ENCODE measurements around the gene HOXD13.

The HOXD13 gene

GRCh38 chr2:176076796-176077195 is 15.7 kb upstream of the HOXD13 start:
- Histone ChIP-seq H3K27me3 (ENCODE audit: low read length) (no peaks in the 10 kb centered on the region), H2AFZ (ENCODE audit: low read depth, low read length, severe bottlenecking) (no peak overlapping the region), H3K79me2 (ENCODE audit: insufficient read depth, low read length) (no peaks in the 10 kb centered on the region), H3K4me2 (ENCODE audit: low read depth, low read length, poor library complexity, severe bottlenecking) (no peak overlapping the region), H3K9me3 (ENCODE audit: insufficient read depth, low read length) (no peaks in the 10 kb centered on the region), H3K9me2 (replicated peaks; ENCODE audit: insufficient read depth, low read length) (no peaks in the 10 kb centered on the region), H3F3A (ENCODE audit: insufficient read depth) (no peaks in the 10 kb centered on the region), H3K4me3 (ENCODE audit: insufficient read depth, low read length, poor library complexity, severe bottlenecking) (no peak overlapping the region), H3K9ac (ENCODE audit: low read length) (no peak overlapping the region), H3K27ac (ENCODE audit: low read depth, low read length) (no peak overlapping the region), H3K36me3 (ENCODE audit: low read length) (no peaks in the 10 kb centered on the region), H4K20me1 (ENCODE audit: low read depth, low read length) (no peaks in the 10 kb centered on the region)
- TF ChIP-seq CTCF (IDR thresholded peaks at IDR 0.05; ENCODE audit: insufficient read depth, low read length, poor library complexity, severe bottlenecking) (no peak), EZH2phosphoT487 (conservative IDR thresholded peaks at IDR 0.05; ENCODE audit: low read length) (no peak)

- no peaks in the 10 kb centered on the region for H4K20me1 ChIP-seq (ENCODE audit: low read depth, low read length)
- H3K27me3 ChIP-seq (ENCODE audit: low read length) = no peaks in the 10 kb centered on the region
- H3K9me3 ChIP-seq (ENCODE audit: insufficient read depth, low read length) = no peaks in the 10 kb centered on the region
- no peak overlapping the region for H3K4me3 ChIP-seq (ENCODE audit: insufficient read depth, low read length, poor library complexity, severe bottlenecking)
- no peaks in the 10 kb centered on the region for H3F3A ChIP-seq (ENCODE audit: insufficient read depth)
- TF ChIP-seq EZH2phosphoT487 (conservative IDR thresholded peaks at IDR 0.05; ENCODE audit: low read length) (no peak), CTCF (IDR thresholded peaks at IDR 0.05; ENCODE audit: insufficient read depth, low read length, poor library complexity, severe bottlenecking) (no peak)
- no peaks in the 10 kb centered on the region for H3K79me2 ChIP-seq (ENCODE audit: insufficient read depth, low read length)
- H3K36me3 ChIP-seq (ENCODE audit: low read length) = no peaks in the 10 kb centered on the region
- no peak overlapping the region for H3K27ac ChIP-seq (ENCODE audit: low read depth, low read length)
- no peaks in the 10 kb centered on the region for H3K9me2 ChIP-seq (replicated peaks; ENCODE audit: insufficient read depth, low read length)
- H3K4me2 ChIP-seq (ENCODE audit: low read depth, low read length, poor library complexity, severe bottlenecking) = no peak overlapping the region
- H2AFZ ChIP-seq (ENCODE audit: low read depth, low read length, severe bottlenecking) = no peak overlapping the region
- no peak overlapping the region for H3K9ac ChIP-seq (ENCODE audit: low read length)
These were observed 13.8 kb upstream of the HOXD13 start for GRCh38 chr2:176078541-176079284.

GRCh38 chr2:176079285-176079830 is 13.2 kb upstream of the HOXD13 start:
- Histone ChIP-seq H3K27me3 (ENCODE audit: low read length) (no peaks in the 10 kb centered on the region), H3K27ac (ENCODE audit: low read depth, low read length) (no peak overlapping the region), H3K9ac (ENCODE audit: low read length) (no peak overlapping the region), H3K36me3 (ENCODE audit: low read length) (no peaks in the 10 kb centered on the region), H3F3A (ENCODE audit: insufficient read depth) (no peaks in the 10 kb centered on the region), H3K4me2 (ENCODE audit: low read depth, low read length, poor library complexity, severe bottlenecking) (no peak overlapping the region), H3K4me3 (ENCODE audit: insufficient read depth, low read length, poor library complexity, severe bottlenecking) (no peak overlapping the region), H4K20me1 (ENCODE audit: low read depth, low read length) (no peaks in the 10 kb centered on the region), H2AFZ (ENCODE audit: low read depth, low read length, severe bottlenecking) (no peak overlapping the region), H3K9me3 (ENCODE audit: insufficient read depth, low read length) (no peaks in the 10 kb centered on the region), H3K9me2 (replicated peaks; ENCODE audit: insufficient read depth, low read length) (no peaks in the 10 kb centered on the region), H3K79me2 (ENCODE audit: insufficient read depth, low read length) (no peaks in the 10 kb centered on the region)
- no peak for TF ChIP-seq EZH2phosphoT487 (conservative IDR thresholded peaks at IDR 0.05; ENCODE audit: low read length)
- no peak for TF ChIP-seq CTCF (IDR thresholded peaks at IDR 0.05; ENCODE audit: insufficient read depth, low read length, poor library complexity, severe bottlenecking)
